ENCODE data around the gene FBXL15.

FBXL15 gene

DNA sequence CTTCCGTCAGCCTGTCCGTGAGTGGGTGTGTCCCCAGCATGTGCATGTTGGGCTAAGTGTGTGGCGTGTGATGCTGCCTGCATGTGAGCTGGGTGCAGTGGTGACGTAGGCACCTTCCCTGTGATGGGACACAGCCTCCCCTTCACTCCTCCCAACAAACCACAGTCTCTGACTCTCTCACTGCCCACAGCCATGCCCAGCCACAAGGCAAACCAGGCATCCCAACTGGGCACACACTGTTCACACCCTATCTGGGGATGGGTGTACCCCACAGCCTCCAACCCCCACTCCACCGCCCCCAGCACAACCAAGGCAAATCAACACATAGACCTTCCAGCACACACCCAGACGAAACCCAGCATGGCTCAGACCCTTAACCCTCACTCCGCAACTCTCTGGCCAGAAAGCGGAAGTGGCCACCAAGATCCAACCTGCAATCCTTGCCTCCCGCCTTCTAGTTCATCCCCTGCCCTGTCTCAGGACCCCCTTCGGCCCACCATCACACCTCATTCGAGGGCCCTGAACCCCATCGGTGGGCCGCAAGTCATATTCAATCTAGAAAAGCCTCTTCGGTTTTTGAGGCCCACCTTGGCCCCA is 12.4 kb upstream of the FBXL15 start:
- TF ChIP-seq ZBTB7A (IDR thresholded peaks at IDR 0.05; ENCODE audit: low read depth), result no peak

DNA sequence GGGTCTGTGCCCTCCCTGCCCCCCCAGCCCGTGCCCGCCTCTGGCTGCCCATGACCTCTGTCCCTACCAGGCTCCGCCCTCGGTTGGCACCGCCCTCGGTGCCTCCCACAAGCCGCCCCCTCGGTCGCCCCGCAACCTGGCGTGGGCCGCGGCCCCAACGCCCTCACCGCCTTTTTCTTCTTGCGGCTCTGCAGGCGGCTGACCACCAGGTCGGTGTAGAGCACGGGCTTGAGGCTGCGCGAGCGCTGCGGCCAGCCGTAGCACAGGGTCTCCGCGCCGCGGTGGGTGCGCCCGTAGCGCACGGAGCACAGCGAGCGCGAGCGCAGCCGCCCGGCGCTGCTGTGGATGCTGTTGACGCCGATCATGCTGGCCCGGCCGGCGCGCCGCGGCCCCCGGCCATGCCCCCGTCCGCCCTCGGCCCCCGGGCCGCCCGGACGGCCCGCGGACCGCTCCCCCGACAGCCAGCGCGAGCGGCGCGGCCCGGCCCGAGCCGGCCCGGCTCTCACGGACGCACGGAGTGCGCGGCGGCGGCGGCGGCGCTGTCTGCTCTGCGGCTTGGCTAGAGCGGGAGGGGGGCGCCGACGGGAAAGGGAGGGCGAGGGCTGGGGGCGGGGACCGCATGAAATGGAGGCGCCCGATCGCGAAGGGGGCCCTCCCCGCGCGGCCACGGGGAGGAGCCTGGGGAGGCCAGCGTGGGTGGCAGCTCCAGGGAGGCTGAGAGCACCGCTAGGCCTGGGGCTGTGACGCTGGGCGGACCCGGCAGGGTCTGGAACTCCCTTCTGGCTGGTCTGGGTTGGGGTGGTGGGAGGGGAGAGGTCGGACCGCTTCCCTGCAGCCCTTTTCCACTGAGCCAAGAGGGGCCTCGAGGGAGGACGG is 11.7 kb upstream of the FBXL15 start:
- TF ChIP-seq EP300 (IDR thresholded peaks at IDR 0.05; ENCODE audit: borderline replicate concordance) (no peak), EGR1 (IDR thresholded peaks at IDR 0.05) (peak; percentile 95), CEBPB (IDR thresholded peaks at IDR 0.05) (no peak), YY1 (IDR thresholded peaks at IDR 0.05; ENCODE audit: low read depth) (peak; percentile 44; the same call in 1 of the 2 replicates), FOXM1 (IDR thresholded peaks at IDR 0.05; ENCODE audit: borderline replicate concordance, low read depth) (no peak), TCF12 (IDR thresholded peaks at IDR 0.05; ENCODE audit: low read depth) (no peak), ZBTB7A (IDR thresholded peaks at IDR 0.05; ENCODE audit: low read depth) (peak; percentile 48; the same call in 1 of the 2 replicates)
- TF ChIP-seq, protein P1, sequence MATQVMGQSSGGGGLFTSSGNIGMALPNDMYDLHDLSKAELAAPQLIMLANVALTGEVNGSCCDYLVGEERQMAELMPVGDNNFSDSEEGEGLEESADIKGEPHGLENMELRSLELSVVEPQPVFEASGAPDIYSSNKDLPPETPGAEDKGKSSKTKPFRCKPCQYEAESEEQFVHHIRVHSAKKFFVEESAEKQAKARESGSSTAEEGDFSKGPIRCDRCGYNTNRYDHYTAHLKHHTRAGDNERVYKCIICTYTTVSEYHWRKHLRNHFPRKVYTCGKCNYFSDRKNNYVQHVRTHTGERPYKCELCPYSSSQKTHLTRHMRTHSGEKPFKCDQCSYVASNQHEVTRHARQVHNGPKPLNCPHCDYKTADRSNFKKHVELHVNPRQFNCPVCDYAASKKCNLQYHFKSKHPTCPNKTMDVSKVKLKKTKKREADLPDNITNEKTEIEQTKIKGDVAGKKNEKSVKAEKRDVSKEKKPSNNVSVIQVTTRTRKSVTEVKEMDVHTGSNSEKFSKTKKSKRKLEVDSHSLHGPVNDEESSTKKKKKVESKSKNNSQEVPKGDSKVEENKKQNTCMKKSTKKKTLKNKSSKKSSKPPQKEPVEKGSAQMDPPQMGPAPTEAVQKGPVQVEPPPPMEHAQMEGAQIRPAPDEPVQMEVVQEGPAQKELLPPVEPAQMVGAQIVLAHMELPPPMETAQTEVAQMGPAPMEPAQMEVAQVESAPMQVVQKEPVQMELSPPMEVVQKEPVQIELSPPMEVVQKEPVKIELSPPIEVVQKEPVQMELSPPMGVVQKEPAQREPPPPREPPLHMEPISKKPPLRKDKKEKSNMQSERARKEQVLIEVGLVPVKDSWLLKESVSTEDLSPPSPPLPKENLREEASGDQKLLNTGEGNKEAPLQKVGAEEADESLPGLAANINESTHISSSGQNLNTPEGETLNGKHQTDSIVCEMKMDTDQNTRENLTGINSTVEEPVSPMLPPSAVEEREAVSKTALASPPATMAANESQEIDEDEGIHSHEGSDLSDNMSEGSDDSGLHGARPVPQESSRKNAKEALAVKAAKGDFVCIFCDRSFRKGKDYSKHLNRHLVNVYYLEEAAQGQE (IDR thresholded peaks at IDR 0.05; ENCODE audit: low read depth), result no peak

DNA sequence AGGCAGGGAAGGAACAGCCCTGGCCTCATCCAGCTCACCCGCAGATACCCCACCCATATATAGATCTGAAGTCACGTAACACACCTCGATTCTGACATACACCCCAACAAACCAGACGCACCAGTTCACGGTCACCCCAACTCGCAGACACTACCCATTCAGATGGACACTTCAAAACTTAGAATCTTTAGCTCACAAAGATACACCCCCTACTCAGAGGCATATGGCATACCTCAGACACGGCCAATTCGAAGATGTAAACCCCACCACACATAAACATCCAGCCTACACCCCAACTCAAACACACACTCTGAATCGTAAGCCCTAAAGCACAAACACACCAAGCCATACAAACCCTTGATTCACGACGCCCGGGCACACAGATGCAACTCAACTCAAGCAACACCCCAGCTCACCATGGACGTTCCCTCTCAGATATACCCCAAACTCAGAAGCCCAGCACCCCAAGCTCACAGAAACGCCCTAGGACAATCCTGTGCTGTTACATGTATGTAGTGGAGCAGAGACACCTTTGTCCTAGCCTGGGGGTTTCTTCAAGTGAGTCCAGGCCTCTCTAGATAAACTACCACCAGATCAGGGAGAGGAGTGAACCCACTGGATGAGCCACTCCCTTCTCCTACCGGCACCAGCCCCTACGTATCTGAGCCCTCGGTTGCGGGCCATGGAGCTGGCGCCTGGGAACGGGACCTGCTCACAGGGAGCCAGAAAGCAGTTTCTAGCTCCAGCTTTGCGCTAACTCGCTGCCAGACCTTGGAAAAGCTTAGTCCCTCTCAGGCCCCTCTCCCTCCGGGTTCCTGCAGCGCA is 10.8 kb upstream of the FBXL15 start:
- TF ChIP-seq CEBPB (IDR thresholded peaks at IDR 0.05), result no peak
- no peak for TF ChIP-seq RAD21 (IDR thresholded peaks at IDR 0.05; ENCODE audit: low read depth)
- TF ChIP-seq, protein P2, sequence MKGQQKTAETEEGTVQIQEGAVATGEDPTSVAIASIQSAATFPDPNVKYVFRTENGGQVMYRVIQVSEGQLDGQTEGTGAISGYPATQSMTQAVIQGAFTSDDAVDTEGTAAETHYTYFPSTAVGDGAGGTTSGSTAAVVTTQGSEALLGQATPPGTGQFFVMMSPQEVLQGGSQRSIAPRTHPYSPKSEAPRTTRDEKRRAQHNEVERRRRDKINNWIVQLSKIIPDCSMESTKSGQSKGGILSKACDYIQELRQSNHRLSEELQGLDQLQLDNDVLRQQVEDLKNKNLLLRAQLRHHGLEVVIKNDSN (IDR thresholded peaks at IDR 0.05), result no peak
- no peak for TF ChIP-seq TCF12 (IDR thresholded peaks at IDR 0.05; ENCODE audit: low read depth)
- TF ChIP-seq, protein P3, sequence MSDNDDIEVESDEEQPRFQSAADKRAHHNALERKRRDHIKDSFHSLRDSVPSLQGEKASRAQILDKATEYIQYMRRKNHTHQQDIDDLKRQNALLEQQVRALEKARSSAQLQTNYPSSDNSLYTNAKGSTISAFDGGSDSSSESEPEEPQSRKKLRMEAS (IDR thresholded peaks at IDR 0.05), result no peak
- no peak for TF ChIP-seq TEAD4 (IDR thresholded peaks at IDR 0.05)
- no peak for TF ChIP-seq CREB1 (IDR thresholded peaks at IDR 0.05; ENCODE audit: low read depth)
- TF ChIP-seq, protein P1 (IDR thresholded peaks at IDR 0.05; ENCODE audit: low read depth), result no peak
- TF ChIP-seq TAF1 (IDR thresholded peaks at IDR 0.05; ENCODE audit: low read depth), result no peak
- no peak for TF ChIP-seq EGR1 (IDR thresholded peaks at IDR 0.05)
- TF ChIP-seq NFIC (IDR thresholded peaks at IDR 0.05), result no peak
- no peak for TF ChIP-seq YY1 (IDR thresholded peaks at IDR 0.05; ENCODE audit: low read depth)

DNA sequence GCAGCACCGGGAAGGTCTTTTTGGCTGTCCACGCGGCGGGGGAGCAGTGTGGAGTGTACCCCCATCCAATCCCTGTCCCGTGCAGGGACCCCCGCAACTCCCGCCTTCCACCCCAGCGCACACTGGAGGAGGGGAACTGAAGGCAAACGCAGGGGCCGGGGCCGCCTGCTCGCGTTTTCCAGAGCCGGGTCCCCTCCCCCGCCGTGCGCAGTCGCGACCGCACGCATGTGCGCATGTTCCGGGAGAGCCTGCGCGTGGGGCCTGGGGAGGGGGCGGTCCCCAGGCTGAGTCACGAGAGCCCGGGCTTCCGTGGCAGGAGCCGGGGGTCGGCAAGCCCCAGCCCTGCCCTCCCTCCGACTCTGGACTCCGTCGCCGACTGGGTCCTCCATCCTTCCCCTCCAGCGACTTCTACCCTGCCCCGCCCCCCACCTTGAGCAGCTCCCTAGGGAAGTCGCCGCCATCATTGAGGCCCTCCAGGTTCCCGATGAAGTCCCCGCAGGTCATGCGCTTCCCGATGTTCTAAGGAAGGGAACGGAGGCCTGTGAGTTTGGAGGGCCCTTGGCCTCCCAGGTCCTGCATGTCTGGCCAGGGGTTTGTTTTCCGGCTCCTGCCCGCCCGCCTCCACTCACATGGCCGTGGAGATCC is 10.1 kb upstream of the FBXL15 start:
- TF ChIP-seq, protein P2 (IDR thresholded peaks at IDR 0.05), result no peak
- TF ChIP-seq YY1 (IDR thresholded peaks at IDR 0.05; ENCODE audit: low read depth) (no peak), TAF1 (IDR thresholded peaks at IDR 0.05; ENCODE audit: low read depth) (no peak), FOXM1 (IDR thresholded peaks at IDR 0.05; ENCODE audit: borderline replicate concordance, low read depth) (no peak), TEAD4 (IDR thresholded peaks at IDR 0.05) (no peak), EP300 (IDR thresholded peaks at IDR 0.05; ENCODE audit: borderline replicate concordance) (no peak), ZBTB7A (IDR thresholded peaks at IDR 0.05; ENCODE audit: low read depth) (no peak)
- TF ChIP-seq, protein P1 (IDR thresholded peaks at IDR 0.05; ENCODE audit: low read depth), result no peak
- TF ChIP-seq, protein P3 (IDR thresholded peaks at IDR 0.05), result no peak

Measured in Ishikawa (cell line).